Measurements from ENCODE around the gene EIF3K.
"Not testable (repeated sequence)": the region's sequence is repeated elsewhere in the genome, so short reads cannot be mapped to it uniquely, and the experiment has no call there.

The EIF3K gene

DNA sequence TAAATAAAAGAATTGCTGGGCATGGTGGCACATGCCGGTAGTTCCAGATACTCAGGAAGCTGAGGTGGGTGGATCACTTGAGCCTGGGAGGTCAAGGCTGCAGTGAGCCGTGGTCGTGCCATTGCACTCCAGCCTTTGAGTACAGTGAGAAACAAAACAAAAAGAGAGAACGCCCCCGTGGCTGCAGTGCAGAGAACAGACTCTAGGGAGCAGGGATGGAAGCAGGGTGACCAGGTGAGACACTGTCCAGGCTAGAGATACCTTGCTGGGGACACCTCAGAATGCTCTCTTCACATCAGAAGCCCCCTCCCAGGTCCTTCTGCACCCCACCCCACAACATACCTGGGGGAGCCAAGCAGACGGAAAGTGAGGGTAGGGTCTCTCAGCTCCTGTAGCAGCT is 26.0 kb upstream of the EIF3K start:
- WGBS (ENCODE audit: insufficient coverage, insufficient read length) = no CpG with 5 or more reads among the region's 6 CpGs

DNA sequence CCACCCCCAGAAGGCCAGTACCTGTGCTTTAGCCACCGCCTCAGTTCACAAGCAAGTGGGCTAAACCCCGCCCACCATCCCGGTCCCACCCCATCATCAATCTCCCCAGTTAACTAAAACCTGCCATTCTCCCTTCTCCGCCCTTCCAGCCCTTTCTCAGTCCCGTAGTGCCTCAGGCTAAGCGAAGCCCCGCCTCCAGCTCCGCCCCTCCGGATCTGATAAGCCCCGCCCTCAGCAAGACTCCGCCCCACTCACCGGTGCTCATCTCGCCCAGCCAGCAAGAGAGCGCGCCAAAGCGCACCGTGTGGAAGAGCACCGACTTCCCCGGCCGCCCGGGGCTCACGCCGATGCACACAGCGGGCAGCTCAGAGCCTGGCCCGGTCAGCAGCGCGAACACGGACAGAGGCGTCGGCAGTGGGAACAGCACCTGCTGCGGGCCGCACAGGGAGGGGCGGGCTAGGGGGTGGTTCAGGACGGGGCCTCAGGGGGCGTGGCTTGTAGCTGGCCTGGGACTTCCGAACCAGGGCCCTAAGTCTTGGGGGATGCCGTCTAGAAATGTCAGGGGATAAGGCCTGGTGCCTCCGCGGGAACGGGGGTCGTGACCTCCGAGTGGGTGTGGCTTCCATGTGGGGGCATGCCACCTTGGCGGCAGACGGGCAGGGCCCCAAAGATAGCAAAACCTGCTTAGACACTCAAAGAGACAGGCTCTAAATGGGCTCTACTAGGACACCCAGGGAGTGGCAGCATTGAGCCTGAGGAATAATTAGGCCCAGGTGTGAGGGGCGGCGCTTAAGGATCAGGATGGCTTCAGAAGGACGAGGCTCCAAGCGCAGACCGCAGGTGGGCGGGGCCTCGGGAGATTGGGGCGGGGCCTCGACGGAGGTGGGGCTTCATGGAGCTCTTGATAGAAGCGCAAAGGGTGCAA is 22.7 kb upstream of the EIF3K start:
- Histone ChIP-seq H3K4me3 (ENCODE audit: low read length) (peak overlapping the region; percentile 53; the same call in 1 of the 2 replicates), H3K4me1 (ENCODE audit: control insufficient read depth, insufficient read depth, low read length) (no peaks in the 10 kb centered on the region; the same call in 1 of the 2 replicates), H3K36me3 (ENCODE audit: control insufficient read depth, insufficient read depth, low read length) (no peaks in the 10 kb centered on the region), H3K9me3 (ENCODE audit: control insufficient read depth, insufficient read depth, low read length) (no peaks in the 10 kb centered on the region), H3K27ac (ENCODE audit: low read length) (no peak overlapping the region), H3K27me3 (ENCODE audit: control insufficient read depth, insufficient read depth, low read length) (no peaks in the 10 kb centered on the region)
- peak; percentile 88 for DNase-seq (ENCODE audit: low read depth, low spot score)
- no CpG with 5 or more reads among the region's 55 CpGs for WGBS (ENCODE audit: insufficient coverage, insufficient read length)

More for the DNA sequence above, 26.0 kb upstream of the EIF3K start:
- Histone ChIP-seq H3K4me1 (ENCODE audit: control insufficient read depth, insufficient read depth, low read length) (no peaks in the 10 kb centered on the region; the same call in 1 of the 2 replicates), H3K27ac (ENCODE audit: low read length) (no peak overlapping the region), H3K9me3 (ENCODE audit: control insufficient read depth, insufficient read depth, low read length) (no peaks in the 10 kb centered on the region), H3K4me3 (ENCODE audit: low read length) (no peak overlapping the region), H3K27me3 (ENCODE audit: control insufficient read depth, insufficient read depth, low read length) (no peaks in the 10 kb centered on the region), H3K36me3 (ENCODE audit: control insufficient read depth, insufficient read depth, low read length) (no peaks in the 10 kb centered on the region)
- DNase-seq (ENCODE audit: low read depth, low spot score) = no peak

DNA sequence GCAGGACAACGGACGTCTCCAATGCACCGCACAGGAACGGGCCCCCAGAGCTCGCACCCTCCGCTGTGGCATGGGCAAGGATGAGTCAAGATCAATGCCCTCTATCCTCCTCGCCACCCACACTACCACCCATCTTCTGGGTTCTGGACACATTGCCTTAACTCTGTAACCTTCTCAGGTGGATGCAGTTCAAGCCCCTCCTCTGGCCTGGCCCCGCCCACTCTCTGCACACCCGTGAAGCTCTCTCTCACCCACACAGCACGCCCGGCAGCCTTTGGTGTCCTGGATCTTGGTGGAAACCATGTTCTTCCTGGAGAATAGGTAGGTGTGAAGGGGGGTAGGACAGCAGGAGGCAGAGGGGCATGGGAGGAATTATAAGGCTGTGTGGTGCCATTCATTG is 21.9 kb upstream of the EIF3K start:
- H3K36me3 ChIP-seq (ENCODE audit: control insufficient read depth, insufficient read depth, low read length) = no peaks in the 10 kb centered on the region
- WGBS (ENCODE audit: insufficient coverage, insufficient read length) = no CpG with 5 or more reads among the region's 11 CpGs
- no peaks in the 10 kb centered on the region; the same call in 1 of the 2 replicates for H3K4me1 ChIP-seq (ENCODE audit: control insufficient read depth, insufficient read depth, low read length)
- no peaks in the 10 kb centered on the region for H3K9me3 ChIP-seq (ENCODE audit: control insufficient read depth, insufficient read depth, low read length)
- no peak overlapping the region for H3K4me3 ChIP-seq (ENCODE audit: low read length)
- H3K27ac ChIP-seq (ENCODE audit: low read length) = no peak overlapping the region
- DNase-seq (ENCODE audit: low read depth, low spot score) = no peak
- H3K27me3 ChIP-seq (ENCODE audit: control insufficient read depth, insufficient read depth, low read length) = no peaks in the 10 kb centered on the region

DNA sequence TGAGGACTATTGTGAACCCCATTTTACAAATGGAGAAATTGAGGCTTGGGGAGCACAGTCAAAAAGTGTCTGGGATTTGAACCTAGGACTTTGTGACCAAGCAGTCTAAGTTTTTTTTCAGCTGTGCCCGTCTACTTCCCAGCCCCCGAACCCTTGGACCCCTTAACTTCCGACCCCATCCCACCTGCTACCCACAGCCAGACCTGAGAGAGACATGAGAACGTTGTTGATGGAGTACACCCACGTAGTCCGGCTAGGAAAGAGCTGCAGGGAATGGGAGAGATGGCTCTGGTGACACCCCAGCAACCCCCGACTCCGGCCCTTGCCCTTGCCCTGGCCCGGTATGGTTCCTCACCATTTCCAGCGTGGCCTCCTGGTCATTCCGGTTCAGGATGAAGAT is 19.3 kb upstream of the EIF3K start:
- no peaks in the 10 kb centered on the region for H3K27me3 ChIP-seq (ENCODE audit: control insufficient read depth, insufficient read depth, low read length)
- H3K4me1 ChIP-seq (ENCODE audit: control insufficient read depth, insufficient read depth, low read length) = no peaks in the 10 kb centered on the region; the same call in 1 of the 2 replicates
- DNase-seq (ENCODE audit: low read depth, low spot score) = no peak
- no peak overlapping the region for H3K27ac ChIP-seq (ENCODE audit: low read length)
- no peaks in the 10 kb centered on the region for H3K36me3 ChIP-seq (ENCODE audit: control insufficient read depth, insufficient read depth, low read length)
- no peaks in the 10 kb centered on the region for H3K9me3 ChIP-seq (ENCODE audit: control insufficient read depth, insufficient read depth, low read length)
- no peak overlapping the region for H3K4me3 ChIP-seq (ENCODE audit: low read length)
- WGBS (ENCODE audit: insufficient coverage, insufficient read length) = no CpG with 5 or more reads among the region's 11 CpGs

DNA sequence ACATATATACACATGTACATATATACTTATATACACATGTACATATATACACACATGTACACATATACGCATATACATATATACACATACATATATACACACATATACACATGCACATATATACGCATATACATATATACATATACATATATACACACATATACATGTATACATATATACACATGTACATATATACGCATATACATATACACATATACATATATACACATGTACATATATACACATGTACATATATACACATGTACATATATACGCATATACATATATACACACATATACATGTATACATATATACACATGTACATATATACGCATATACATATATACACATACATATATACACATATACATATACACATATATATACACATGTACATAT is 16.1 kb upstream of the EIF3K start:
- H3K9me3 ChIP-seq (ENCODE audit: control insufficient read depth, insufficient read depth, low read length); H3K4me3 ChIP-seq (ENCODE audit: low read length); H3K36me3 ChIP-seq (ENCODE audit: control insufficient read depth, insufficient read depth, low read length); H3K27ac ChIP-seq (ENCODE audit: low read length); DNase-seq (ENCODE audit: low read depth, low spot score); H3K4me1 ChIP-seq (ENCODE audit: control insufficient read depth, insufficient read depth, low read length); H3K27me3 ChIP-seq (ENCODE audit: control insufficient read depth, insufficient read depth, low read length): not testable (repeated sequence)
- 70% methylated on average over 2 of the region's 5 CpGs for WGBS (ENCODE audit: insufficient coverage, insufficient read length)

DNA sequence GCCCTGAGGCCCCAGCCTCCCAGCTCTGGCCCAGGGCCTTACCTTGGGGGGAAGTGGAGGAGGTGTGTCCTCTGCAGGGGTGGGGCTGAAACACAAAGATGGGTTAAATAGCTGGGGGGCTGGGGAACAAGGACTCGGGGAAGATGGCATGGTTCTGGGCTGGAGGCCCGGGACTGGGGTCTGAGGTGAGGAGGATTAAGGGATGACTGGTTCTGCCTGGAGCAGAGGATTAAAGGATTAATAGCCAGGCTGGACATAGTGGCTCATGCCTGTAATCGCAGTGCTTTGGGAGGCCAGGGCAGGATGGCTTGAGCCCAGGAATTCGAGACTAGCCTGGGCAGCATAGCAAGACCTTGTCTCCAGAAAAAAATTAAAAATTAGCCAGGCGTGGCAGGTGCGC is 12.9 kb upstream of the EIF3K start:
- H3K27me3 ChIP-seq (ENCODE audit: control insufficient read depth, insufficient read depth, low read length) = no peaks in the 10 kb centered on the region
- no CpG with 5 or more reads among the region's 6 CpGs for WGBS (ENCODE audit: insufficient coverage, insufficient read length)
- H3K9me3 ChIP-seq (ENCODE audit: control insufficient read depth, insufficient read depth, low read length) = no peaks in the 10 kb centered on the region
- DNase-seq (ENCODE audit: low read depth, low spot score) = no peak
- H3K4me3 ChIP-seq (ENCODE audit: low read length) = no peak overlapping the region
- H3K27ac ChIP-seq (ENCODE audit: low read length) = no peak overlapping the region
- no peaks in the 10 kb centered on the region for H3K36me3 ChIP-seq (ENCODE audit: control insufficient read depth, insufficient read depth, low read length)
- no peaks in the 10 kb centered on the region for H3K4me1 ChIP-seq (ENCODE audit: control insufficient read depth, insufficient read depth, low read length)

DNA sequence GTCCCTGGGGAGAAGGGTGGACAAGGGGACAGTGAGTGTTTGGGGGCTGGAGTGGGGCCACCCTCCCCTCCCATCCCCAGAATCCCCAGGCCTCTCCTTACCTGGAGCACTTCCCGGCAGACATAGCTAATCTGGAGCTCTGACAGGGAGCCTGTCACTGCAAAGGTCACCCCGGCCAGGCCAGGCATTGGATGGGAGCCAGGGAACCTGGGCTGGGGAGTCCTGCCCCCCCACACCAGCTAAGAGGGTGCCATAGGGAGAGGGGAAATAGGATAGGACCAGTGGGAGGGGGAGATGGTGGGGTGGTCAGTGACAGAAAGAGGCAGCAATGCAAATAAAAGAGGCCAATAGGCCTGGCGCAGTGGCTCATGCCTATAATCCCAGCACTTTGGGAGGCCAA is 4.7 kb upstream of the EIF3K start:
- WGBS (ENCODE audit: insufficient coverage, insufficient read length) = no CpG with 5 or more reads among the region's 3 CpGs
- H3K36me3 ChIP-seq (ENCODE audit: control insufficient read depth, insufficient read depth, low read length) = no peaks in the 10 kb centered on the region

DNA sequence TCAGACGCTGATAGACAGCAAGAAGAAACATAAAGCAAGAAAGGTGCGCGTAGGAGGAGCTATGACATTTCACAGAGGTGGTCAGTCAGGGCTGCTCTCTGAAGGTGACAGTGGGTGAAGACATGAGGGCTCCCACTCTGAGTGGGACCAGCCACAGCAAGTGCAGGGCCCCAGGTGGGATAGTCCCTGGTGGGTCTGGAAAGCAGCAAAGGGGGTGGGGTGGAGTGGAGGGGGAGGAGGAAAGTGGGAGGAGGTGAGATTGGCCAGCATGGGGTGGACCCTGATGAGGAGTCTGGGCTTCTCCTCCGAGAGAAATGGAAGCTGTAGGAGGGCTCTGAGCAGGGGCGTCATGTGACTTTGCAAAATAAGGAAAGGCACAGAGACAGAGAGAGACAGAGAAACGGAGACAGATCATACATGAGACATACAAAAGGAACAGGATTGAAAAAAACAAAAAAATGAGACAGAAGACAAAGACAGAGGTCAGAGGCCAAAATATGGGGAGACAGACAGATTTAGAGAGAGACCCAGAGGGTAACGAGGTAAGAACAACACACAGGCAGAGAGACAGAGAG is 3.9 kb upstream of the EIF3K start:
- no CpG with 5 or more reads among the region's 7 CpGs for WGBS (ENCODE audit: insufficient coverage, insufficient read length)
- no peak for DNase-seq (ENCODE audit: low read depth, low spot score)
- Histone ChIP-seq H3K9me3 (ENCODE audit: control insufficient read depth, insufficient read depth, low read length) (no peaks in the 10 kb centered on the region), H3K36me3 (ENCODE audit: control insufficient read depth, insufficient read depth, low read length) (no peaks in the 10 kb centered on the region), H3K4me1 (ENCODE audit: control insufficient read depth, insufficient read depth, low read length) (peaks cover 5% of the 10 kb centered on the region), H3K4me3 (ENCODE audit: low read length) (no peak overlapping the region), H3K27me3 (ENCODE audit: control insufficient read depth, insufficient read depth, low read length) (no peaks in the 10 kb centered on the region), H3K27ac (ENCODE audit: low read length) (no peak overlapping the region)

More for the DNA sequence above, 4.7 kb upstream of the EIF3K start:
- Histone ChIP-seq H3K9me3 (ENCODE audit: control insufficient read depth, insufficient read depth, low read length) (no peaks in the 10 kb centered on the region), H3K27ac (ENCODE audit: low read length) (no peak overlapping the region), H3K4me3 (ENCODE audit: low read length) (no peak overlapping the region), H3K4me1 (ENCODE audit: control insufficient read depth, insufficient read depth, low read length) (peaks cover 2% of the 10 kb centered on the region), H3K27me3 (ENCODE audit: control insufficient read depth, insufficient read depth, low read length) (no peaks in the 10 kb centered on the region)
- no peak for DNase-seq (ENCODE audit: low read depth, low spot score)

DNA sequence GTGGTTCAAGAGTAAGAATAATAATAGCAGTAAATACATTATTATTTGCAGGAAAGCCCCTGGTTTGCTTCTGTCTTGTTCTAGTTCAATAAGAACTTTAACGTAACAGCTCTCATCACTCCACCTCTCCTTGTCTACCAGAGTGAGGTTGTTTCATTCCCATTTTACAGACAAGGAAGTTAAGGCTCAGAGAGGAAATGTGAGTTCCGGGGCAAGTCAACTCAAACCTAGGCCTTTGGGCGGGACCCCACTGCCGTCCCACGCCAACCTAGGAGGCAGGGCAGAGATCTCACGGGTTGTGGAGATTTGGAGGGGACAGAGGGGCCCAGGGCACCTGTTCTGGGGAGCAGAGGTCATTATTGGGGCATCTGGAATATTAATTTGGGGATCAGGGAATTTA is 2.7 kb upstream of the EIF3K start:
- peaks cover 5% of the 10 kb centered on the region for H3K4me1 ChIP-seq (ENCODE audit: control insufficient read depth, insufficient read depth, low read length)
- no peaks in the 10 kb centered on the region for H3K27me3 ChIP-seq (ENCODE audit: control insufficient read depth, insufficient read depth, low read length)
- no peak for DNase-seq (ENCODE audit: low read depth, low spot score)
- H3K4me3 ChIP-seq (ENCODE audit: low read length) = no peak overlapping the region
- no peaks in the 10 kb centered on the region; the same call in 1 of the 2 replicates for H3K36me3 ChIP-seq (ENCODE audit: control insufficient read depth, insufficient read depth, low read length)
- H3K27ac ChIP-seq (ENCODE audit: low read length) = no peak overlapping the region
- no CpG with 5 or more reads among the region's 6 CpGs for WGBS (ENCODE audit: insufficient coverage, insufficient read length)
- H3K9me3 ChIP-seq (ENCODE audit: control insufficient read depth, insufficient read depth, low read length) = no peaks in the 10 kb centered on the region

DNA sequence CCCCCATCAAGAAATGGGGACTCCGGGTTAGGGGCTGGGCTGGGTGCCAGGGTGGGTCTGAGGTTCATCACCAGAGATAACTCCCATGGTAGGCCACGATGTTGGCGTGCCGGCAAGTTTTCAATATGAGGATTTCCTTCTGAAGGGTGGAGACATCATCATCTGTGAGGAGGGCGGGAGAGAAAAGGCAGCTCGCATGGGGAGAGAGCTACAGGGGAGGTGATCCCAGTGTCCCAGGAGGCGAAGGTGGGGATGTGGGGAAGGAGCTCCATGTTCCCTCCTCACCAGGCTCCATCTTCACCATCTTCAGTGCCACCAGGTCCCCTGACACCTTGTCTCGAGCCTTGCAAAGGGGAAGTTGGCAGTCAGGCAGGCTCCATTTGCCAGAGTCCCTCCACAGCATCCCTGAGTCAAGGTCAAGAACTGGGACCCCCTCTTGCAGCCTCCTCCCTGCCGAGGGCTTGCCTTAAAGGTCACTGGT is 1.7 kb upstream of the EIF3K start:
- H3K36me3 ChIP-seq (ENCODE audit: control insufficient read depth, insufficient read depth, low read length) = peaks cover 3% of the 10 kb centered on the region; the same call in 1 of the 2 replicates
- no peak overlapping the region for H3K27ac ChIP-seq (ENCODE audit: low read length)
- DNase-seq (ENCODE audit: low read depth, low spot score) = no peak
- H3K27me3 ChIP-seq (ENCODE audit: control insufficient read depth, insufficient read depth, low read length) = no peaks in the 10 kb centered on the region
- WGBS (ENCODE audit: insufficient coverage, insufficient read length) = no CpG with 5 or more reads among the region's 9 CpGs
- no peaks in the 10 kb centered on the region for H3K9me3 ChIP-seq (ENCODE audit: control insufficient read depth, insufficient read depth, low read length)
- H3K4me1 ChIP-seq (ENCODE audit: control insufficient read depth, insufficient read depth, low read length) = peaks cover 5% of the 10 kb centered on the region
- H3K4me3 ChIP-seq (ENCODE audit: low read length) = no peak overlapping the region

Data from iPS DF 6.9 (cell line).